HL-60 (cell line): ENCODE measurements around the gene CHMP4A.
"Not testable (repeated sequence)": the region's sequence is repeated elsewhere in the genome, so short reads cannot be mapped to it uniquely, and the experiment has no call there.

Experiments used
- CTCF ChIP-seq: IDR thresholded peaks from one replicate; pipeline ENCODE4 v1.5.1; 2011; ENCODE audit warnings: low read length, control low read depth, inconsistent platforms; ENCODE audit not compliant: insufficient read depth
- GABPA ChIP-seq: IDR thresholded peaks from 2 replicates; pipeline ENCODE4 v1.6.1; 2012; ENCODE audit warnings: low read depth
- POLR2AphosphoS5 ChIP-seq: IDR thresholded peaks from 2 replicates; pipeline ENCODE4 v1.6.1; 2012; ENCODE audit warnings: low read depth

DNA sequence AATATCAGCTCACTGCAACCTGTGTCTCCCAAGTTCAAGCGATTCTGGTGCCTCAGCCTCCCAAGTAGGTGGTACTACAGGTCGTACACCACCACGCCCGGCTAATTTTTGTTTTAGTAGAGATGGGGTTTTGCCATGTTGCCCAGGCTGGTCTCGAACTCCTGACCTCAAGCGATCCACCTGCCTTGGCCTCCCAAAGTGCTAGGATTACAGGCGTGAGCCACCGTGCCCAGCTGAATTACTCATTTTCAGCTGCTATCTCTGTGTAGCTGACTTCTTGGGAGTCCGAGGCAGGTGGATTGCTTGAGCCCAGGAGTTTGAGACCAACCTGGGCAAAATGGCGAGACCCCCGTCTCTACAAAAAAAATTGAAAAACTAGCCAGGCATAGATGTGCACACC lies 32.1 kb upstream of the CHMP4A start:
- not testable (repeated sequence) for TF ChIP-seq CTCF, GABPA, POLR2AphosphoS5
